GDM1 (cell line): Measurements from ENCODE around the gene SYNDIG1.

Experiments used
- DNase-seq: peaks from one replicate; lab custom pipeline; 2025; lab: John Stamatoyannopoulos, UW

SYNDIG1 gene

GRCh38 chr20:24585796-24586522, 116.5 kb downstream of the SYNDIG1 start:
- DNase-seq, result no peak

DNA sequence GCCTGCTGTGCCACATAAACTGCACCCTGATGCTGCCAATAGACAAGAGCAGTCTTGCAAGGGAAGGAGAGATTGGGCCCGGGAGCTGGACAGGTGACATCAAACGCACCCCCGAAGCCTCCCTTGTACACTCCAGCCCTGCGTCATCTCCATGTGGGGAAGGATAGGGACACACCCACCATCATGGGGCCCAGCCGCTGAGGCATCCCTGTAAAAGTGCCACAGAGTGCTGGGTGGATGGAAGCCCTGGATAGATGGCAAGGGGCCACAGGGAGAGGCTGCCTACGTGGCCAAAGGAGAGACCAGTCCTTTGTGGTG, 117.1 kb downstream of the SYNDIG1 start:
- no peak for DNase-seq

DNA sequence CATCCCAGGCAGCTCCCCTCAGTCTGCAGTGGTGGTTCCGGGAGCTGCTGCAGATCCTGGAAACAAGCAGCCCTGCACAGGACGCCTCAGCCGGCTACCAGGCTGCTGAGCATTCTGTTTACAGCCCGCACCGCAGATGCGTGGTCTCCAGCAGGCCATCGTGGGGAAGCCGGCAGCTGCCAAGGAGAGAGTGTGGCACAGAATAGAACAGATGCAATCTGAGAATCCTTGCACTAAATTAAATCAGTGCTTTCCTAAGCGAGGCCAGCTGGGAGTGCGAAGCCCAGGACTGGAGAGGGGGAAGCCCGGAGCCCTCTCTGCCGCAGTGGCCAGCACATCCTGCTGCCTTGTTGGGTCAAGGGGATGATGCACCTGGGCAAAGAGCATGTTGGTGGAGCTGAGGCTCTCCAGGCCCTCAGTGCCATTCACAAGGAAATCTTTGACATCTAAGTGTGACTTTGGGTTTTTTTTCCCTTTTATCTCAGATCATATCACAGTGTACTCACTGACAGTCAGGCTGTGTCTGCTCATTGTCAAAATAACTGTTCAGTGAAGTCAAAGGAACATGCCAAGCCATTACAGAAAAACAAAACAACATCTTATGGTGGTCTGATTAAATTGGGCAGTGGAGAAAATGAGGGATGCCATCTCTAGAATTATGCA, 118.1 kb downstream of the SYNDIG1 start:
- no peak for DNase-seq

DNA sequence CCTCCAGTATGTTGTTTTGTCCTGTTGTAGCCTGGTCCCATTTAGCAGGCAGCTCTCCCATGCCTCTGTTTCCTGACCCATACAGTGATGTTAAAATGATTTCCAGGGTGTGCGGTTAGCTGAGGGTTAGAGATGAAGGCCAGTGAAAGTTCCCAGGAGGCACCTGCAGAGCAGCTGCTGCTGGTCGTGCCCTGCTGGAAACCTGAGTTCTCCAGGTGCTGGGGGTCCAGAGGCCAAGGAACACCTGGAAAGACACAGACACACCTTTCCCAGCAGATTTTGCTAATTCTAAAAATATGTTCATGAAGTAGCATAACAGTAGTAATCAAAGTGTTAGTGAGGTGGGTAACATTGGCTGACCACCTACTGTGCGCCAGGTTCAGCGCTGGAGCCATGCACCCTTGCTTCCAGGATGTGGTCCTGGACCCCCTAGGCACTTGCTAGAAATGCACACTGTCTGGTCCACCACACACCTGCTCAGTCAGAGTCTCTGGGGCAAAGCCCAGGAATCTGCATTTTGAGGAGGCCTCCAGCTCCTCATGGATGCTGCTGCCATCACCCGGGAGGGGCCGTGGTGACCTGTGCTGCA, 118.7 kb downstream of the SYNDIG1 start:
- DNase-seq, result no peak

DNA sequence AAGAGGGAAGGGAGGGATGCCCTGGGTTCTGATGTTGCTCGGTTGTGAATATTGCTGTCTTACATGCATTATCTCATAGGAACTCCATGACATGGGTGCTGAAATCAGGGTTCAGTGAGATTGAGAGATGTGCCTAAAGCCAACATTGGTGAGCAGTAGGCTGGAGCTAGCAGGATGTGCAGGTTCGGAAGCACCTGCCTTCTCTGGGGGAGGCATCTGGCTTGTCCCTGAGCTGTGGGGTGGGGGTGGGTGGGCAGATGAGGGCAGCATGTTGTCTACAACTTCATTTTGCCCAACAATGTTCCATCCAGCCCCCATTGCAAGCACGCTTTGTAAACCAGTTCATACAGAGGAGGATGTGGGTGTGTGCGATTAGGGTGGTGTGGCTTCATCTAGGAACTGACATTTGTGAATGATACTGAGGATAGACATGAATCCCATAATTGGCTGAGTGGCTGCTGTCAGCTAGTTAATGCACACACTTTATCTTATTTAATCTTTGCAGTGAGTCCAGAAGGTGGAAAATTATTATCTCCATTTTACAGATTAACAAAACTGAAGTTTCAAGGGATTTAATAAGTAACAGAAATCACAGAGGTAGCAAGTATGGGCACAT, 119.4 kb downstream of the SYNDIG1 start:
- DNase-seq, result no peak

- DNase-seq, result no peak
These were observed 120.0 kb downstream of the SYNDIG1 start for GRCh38 chr20:24589381-24589780.

GRCh38 chr20:24589815-24590177, 120.4 kb downstream of the SYNDIG1 start:
- DNase-seq, result no peak

- no peak for DNase-seq
These were observed 121.0 kb downstream of the SYNDIG1 start for GRCh38 chr20:24590178-24590982.

GRCh38 chr20:24597051-24597450, 127.6 kb downstream of the SYNDIG1 start:
- DNase-seq, result no peak

- no peak for DNase-seq
These were observed 128.9 kb downstream of the SYNDIG1 start for GRCh38 chr20:24598346-24598745.

GRCh38 chr20:24598996-24599395, 129.6 kb downstream of the SYNDIG1 start:
- DNase-seq, result no peak

- DNase-seq, result no peak
These were observed 130.6 kb downstream of the SYNDIG1 start for GRCh38 chr20:24600012-24600411.

DNA sequence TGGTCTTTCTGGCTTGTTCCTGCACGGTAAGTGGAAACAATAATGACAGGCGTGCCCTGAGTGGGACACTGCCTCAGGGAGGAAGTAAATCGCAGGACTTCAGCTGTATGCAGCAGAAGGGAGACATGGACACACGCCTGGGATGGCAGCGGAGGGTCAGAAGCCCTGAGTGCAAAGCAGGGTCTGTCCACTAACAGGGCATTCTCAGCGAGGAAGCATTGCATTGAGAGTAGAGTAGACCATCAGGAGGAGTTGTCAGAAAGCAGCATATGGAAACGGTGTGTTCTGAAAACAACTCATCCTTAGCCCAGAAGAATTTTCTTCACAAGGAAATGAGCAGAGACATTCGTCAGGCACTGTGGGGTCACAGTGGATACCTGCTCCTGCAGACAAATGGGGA, 134.0 kb downstream of the SYNDIG1 start:
- DNase-seq, result no peak

GRCh38 chr20:24604966-24605665, 135.7 kb downstream of the SYNDIG1 start:
- no peak for DNase-seq

- DNase-seq, result no peak
These were observed 136.6 kb downstream of the SYNDIG1 start for GRCh38 chr20:24605937-24606455.

DNA sequence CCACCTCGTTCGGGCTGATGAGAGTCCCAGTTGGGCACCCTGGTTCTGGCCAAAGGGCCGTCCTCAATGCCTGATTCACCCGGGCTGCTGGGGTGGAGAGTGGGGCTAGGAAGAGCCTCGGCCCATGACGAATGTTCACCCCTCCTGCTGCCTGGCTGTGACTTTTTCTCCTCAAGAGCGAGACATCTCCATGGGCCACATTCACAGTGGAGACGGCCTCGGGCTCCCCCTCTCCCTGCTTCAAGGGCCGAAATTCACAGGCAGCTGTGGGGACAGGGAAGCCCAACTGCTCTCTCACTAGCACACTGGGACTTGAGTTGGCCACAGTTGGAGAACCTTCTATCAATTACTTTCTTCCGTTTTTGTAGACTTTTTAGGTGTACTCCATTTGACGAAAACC, 138.0 kb downstream of the SYNDIG1 start:
- DNase-seq, result no peak

GRCh38 chr20:24608926-24609667, 139.7 kb downstream of the SYNDIG1 start:
- DNase-seq, result no peak

- no peak for DNase-seq
These were observed 140.3 kb downstream of the SYNDIG1 start for GRCh38 chr20:24609757-24610156.

DNA sequence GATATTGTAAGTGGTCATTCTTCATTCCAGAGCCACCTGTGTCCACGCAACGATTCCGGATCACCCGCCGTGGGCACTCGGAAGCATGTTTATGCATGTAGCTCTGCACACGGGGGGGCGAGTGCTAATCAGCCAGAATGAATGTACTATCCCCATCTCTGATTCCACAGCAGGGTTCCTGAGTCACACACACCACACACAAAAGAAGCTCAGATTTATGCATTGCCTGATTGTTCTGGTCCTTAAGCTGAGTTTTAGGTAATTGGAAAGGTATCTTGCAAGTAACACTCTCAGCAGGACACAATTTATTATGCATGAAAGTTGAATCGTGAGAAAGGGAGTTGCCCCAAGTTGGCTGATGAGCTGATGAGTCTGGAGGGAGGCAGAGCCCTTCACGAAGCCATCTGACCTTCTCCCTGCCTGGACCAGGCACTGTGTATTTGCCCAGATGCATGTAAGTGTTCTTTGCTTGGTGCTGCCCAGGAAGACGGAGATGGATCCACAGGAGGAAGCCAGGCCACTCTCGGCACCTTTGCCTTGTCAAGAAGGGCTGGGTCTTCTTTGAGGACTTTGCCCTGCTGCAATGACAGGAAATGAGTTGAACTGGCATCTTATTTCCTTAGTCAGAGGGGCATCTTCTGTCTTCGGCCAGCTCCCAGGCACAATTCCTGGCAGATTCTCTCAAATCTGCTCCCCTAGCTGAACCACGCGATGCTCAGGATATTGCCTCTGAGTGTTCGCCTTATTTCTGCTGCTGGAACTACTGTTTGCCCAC, 141.1 kb downstream of the SYNDIG1 start:
- DNase-seq, result no peak
